ENCODE results near the gene HOXC6. TPM values are rescaled to one million over a fixed set of nuclear protein-coding genes. Genes with fewer than 3 reads are reported as not detected.

HOXC6 gene
- total and polyA plus RNA-seq, 10 of the 15 experiments (the other 5 are each of a cell fraction or from before 2014, with no cell fraction given), result 0.02 to 0.55 (median 0.45) TPM; not detected in 4

- no peak for TF ChIP-seq ZNF207 (IDR thresholded peaks at IDR 0.05; ENCODE audit: borderline replicate concordance)
Observed at GRCh38 chr12:54022960-54023884, 5.0 kb upstream of the HOXC6 start (continued).

- intact Hi-C loops (cut with micrococcal nuclease; ENCODE audit: unreplicated experiment) (no loop called here), in situ Hi-C loops (cut with MboI) (loop anchor here (10.0 kb wide), 2 partner anchors 171 to 341 kb away; partner anchors contain the start of gene GPR84)
- ChIA-PET SMC1A (ENCODE audit: uncharacterized antibody, unreplicated experiment) (interaction anchor here (0.6 to 2.3 kb wide), 12 partner anchors 8 to 192 kb away, joined by 3 to 22 read pairs (median 5); partner anchors contain the start of genes HOXC4, HOXC5 and SMUG1), CTCF (interaction anchor here (1.9 to 13.4 kb wide), 8 partner anchors 8 to 184 kb away, joined by 6 to 343 read pairs (median 18); partner anchors contain the start of genes HOXC10, HOXC4, HOXC5 and HOXC8), RAD21 (ENCODE audit: unreplicated experiment) (interaction anchor here (1.5 to 1.6 kb wide), 2 partner anchors 15 to 17 kb away, joined by 5 read pairs; partner anchors contain the start of gene HOXC8), POLR2A (interaction anchor here (0.6 to 1.6 kb wide), 5 partner anchors 8 to 183 kb away, joined by 3 to 5 read pairs (median 3); no protein-coding TSS in a partner anchor)
- Histone ChIP-seq H3K27ac (ENCODE audit: control insufficient read depth, insufficient read depth) (no peak overlapping the region), H3K9me3 (replicated peaks; ENCODE audit: control insufficient read depth, insufficient read depth, low read length) (no peaks in the 10 kb centered on the region), H3K4me1 (ENCODE audit: control insufficient read depth, insufficient read depth, low read length) (peaks cover 16% of the 10 kb centered on the region), H3K4me3 (no peak overlapping the region), H3K27me3 (replicated peaks in 1 of 2; ENCODE audit: control insufficient read depth in 2 of 2, insufficient read depth in 2 of 2, low read length in 1 of 2) (peaks cover 5 to 10% of the 10 kb centered on the region in 2 experiments), H3K4me2 (ENCODE audit: control insufficient read depth, insufficient read depth) (no peak overlapping the region), H3K9ac (ENCODE audit: control insufficient read depth, insufficient read depth, low read length) (no peak overlapping the region), H3K36me3 (ENCODE audit: control insufficient read depth in 2 of 2, insufficient read depth in 2 of 2, low read length in 1 of 2) (no peaks in the 10 kb centered on the region), H2AFZ (ENCODE audit: control insufficient read depth, low read depth, low read length) (no peak overlapping the region), H4K20me1 (ENCODE audit: control insufficient read depth, insufficient read depth) (no peaks in the 10 kb centered on the region), H3K79me2 (ENCODE audit: control insufficient read depth, insufficient read depth, low read length) (no peaks in the 10 kb centered on the region)
- FAIRE-seq, result no peak
- 73% methylated on average over 17 of the region's 17 CpGs for WGBS (ENCODE audit: insufficient coverage, insufficient replicate concordance, low lambda C conversion rate, missing lambda C conversion rate)
- no TSS peak for BruUV-seq (replicated peaks)
- DNase-seq (ENCODE audit: low read depth, low spot score), result no peak
- no peak for ATAC-seq
- no peak for TF ChIP-seq MYB (IDR thresholded peaks at IDR 0.05; ENCODE audit: borderline replicate concordance, low read depth, low read length)
- no peak for TF ChIP-seq CHD1 (IDR thresholded peaks at IDR 0.05; ENCODE audit: low read depth, low read length)
- no peak for TF ChIP-seq EZH2 (IDR thresholded peaks at IDR 0.05; ENCODE audit: borderline replicate concordance, control insufficient read depth, low read depth, low read length)
- no peak for TF ChIP-seq RCOR1 (conservative IDR thresholded peaks at IDR 0.05; ENCODE audit: low read depth, low read length)
- no peak for TF ChIP-seq SREBF2 (IDR thresholded peaks at IDR 0.05; ENCODE audit: low read length)
- no peak for TF ChIP-seq PAX5 (IDR thresholded peaks at IDR 0.05; ENCODE audit: borderline replicate concordance, low read depth, low read length)
- TF ChIP-seq RAD21 (IDR thresholded peaks at IDR 0.05; ENCODE audit: insufficient read depth, low read depth, low read length), result no peak
- no peak for TF ChIP-seq FOS (IDR thresholded peaks at IDR 0.05; ENCODE audit: borderline replicate concordance, extremely low read depth, insufficient read length)
- TF ChIP-seq ZBTB40 (IDR thresholded peaks at IDR 0.05; ENCODE audit: borderline replicate concordance), result no peak
- TF ChIP-seq PRDM15 (CRISPR knock-in tag; IDR thresholded peaks at IDR 0.05), result no peak
- TF ChIP-seq DPF2 (IDR thresholded peaks at IDR 0.05), result no peak
- TF ChIP-seq SREBF1 (IDR thresholded peaks at IDR 0.05; ENCODE audit: low read length), result no peak
Observed at GRCh38 chr12:54024127-54024526, 4.1 kb upstream of the HOXC6 start.

Data from GM12878 (cell line).